OCI-LY3 (cell line): ENCODE measurements around the gene PGAP3.

Source experiments
- CTCF ChIP-seq: fragments of 200-600, 300-600 bp; sonication (generic); IDR thresholded peaks from 2 replicates; pipeline ENCODE4 v1.5.1; 2014; ENCODE audit warnings: antibody characterized with exemption, low read length, low read depth
- EZH2phosphoT487 ChIP-seq: fragments of 200-600 bp; shearing (Covaris generic); IDR thresholded peaks from 2 replicates; pipeline ENCODE4 v1.6.1; 2018; ENCODE audit warnings: antibody characterized with exemption, mixed run types, low read depth

GRCh38 chr17:39709998-39710964 lies 22.4 kb upstream of the PGAP3 start:
- TF ChIP-seq CTCF: no peak
- TF ChIP-seq EZH2phosphoT487: no peak
